ENCODE data around the gene AFF2.
"Not testable (repeated sequence)": the region's sequence is repeated elsewhere in the genome, so short reads cannot be mapped to it uniquely, and the experiment has no call there.

AFF2 gene

GRCh38 chrX:148871422-148872160 is 371.2 kb downstream of the AFF2 start:
- no peak for DNase-seq

- no peak for DNase-seq
Measured at GRCh38 chrX:148872161-148872535, 371.7 kb downstream of the AFF2 start.

GRCh38 chrX:148872881-148873280 is 372.5 kb downstream of the AFF2 start:
- DNase-seq = no peak

- no peak for DNase-seq
Measured at GRCh38 chrX:148874636-148875246, 374.3 kb downstream of the AFF2 start.

- no peak for DNase-seq
Measured at GRCh38 chrX:148878371-148878770, 378.0 kb downstream of the AFF2 start.

GRCh38 chrX:148885203-148885602 is 384.8 kb downstream of the AFF2 start:
- DNase-seq = no peak

- DNase-seq = no peak
Measured at GRCh38 chrX:148893395-148893794, 393.0 kb downstream of the AFF2 start.

GRCh38 chrX:148902581-148902980 is 402.2 kb downstream of the AFF2 start:
- no peak for DNase-seq

- DNase-seq = no peak
Measured at GRCh38 chrX:148903176-148903575, 402.8 kb downstream of the AFF2 start.

- DNase-seq = no peak
Measured at GRCh38 chrX:148904421-148905111, 404.1 kb downstream of the AFF2 start.

GRCh38 chrX:148905400-148905799 is 405.0 kb downstream of the AFF2 start:
- no peak for DNase-seq

- not testable (repeated sequence) for DNase-seq
Measured at GRCh38 chrX:148906628-148907027, 406.2 kb downstream of the AFF2 start.

GRCh38 chrX:148909758-148910157 is 409.3 kb downstream of the AFF2 start:
- no peak for DNase-seq

- no peak for DNase-seq
Measured at GRCh38 chrX:148913971-148914370, 413.6 kb downstream of the AFF2 start.

- no peak for DNase-seq
Measured at GRCh38 chrX:148914783-148915182, 414.4 kb downstream of the AFF2 start.

- no peak for DNase-seq
Measured at GRCh38 chrX:148915474-148915873, 415.1 kb downstream of the AFF2 start.

GRCh38 chrX:148917441-148917840 is 417.0 kb downstream of the AFF2 start:
- DNase-seq = no peak

- no peak for DNase-seq
Measured at GRCh38 chrX:148923631-148924030, 423.2 kb downstream of the AFF2 start.

GRCh38 chrX:148926371-148926770 is 426.0 kb downstream of the AFF2 start:
- no peak for DNase-seq

- no peak for DNase-seq
Measured at GRCh38 chrX:148928811-148929210, 428.4 kb downstream of the AFF2 start.

- no peak for DNase-seq
Measured at GRCh38 chrX:148929686-148930085, 429.3 kb downstream of the AFF2 start.

GRCh38 chrX:148930206-148930729 is 429.9 kb downstream of the AFF2 start:
- DNase-seq = no peak

- no peak for DNase-seq
Measured at GRCh38 chrX:148933881-148934280, 433.5 kb downstream of the AFF2 start.

GRCh38 chrX:148938348-148938747 is 437.9 kb downstream of the AFF2 start:
- DNase-seq = no peak

Measured in AML-193 (cell line).